HEK293 (cell line): ENCODE measurements around the gene IGBP1.

Source experiments
- BCL11B ChIP-seq: fragments of 450-650 bp; formaldehyde crosslinking; IDR thresholded peaks from 2 replicates; pipeline ENCODE4 v1.5.1; 2016; ENCODE audit warnings: low read depth, missing biosample characterization, missing genetic modification characterization
- GLI2 ChIP-seq: fragments of 450-650 bp; formaldehyde crosslinking; IDR thresholded peaks from 2 replicates; pipeline ENCODE4; 2017; ENCODE audit warnings: missing biosample characterization, missing genetic modification characterization, low read depth, borderline replicate concordance
- GLI4 ChIP-seq: fragments of 450-650 bp; formaldehyde crosslinking; IDR thresholded peaks from 2 replicates; pipeline ENCODE4 v1.5.1; 2016; ENCODE audit warnings: missing biosample characterization, missing genetic modification characterization
- HIC1 ChIP-seq: fragments of 450-650 bp; formaldehyde crosslinking; IDR thresholded peaks from 2 replicates; pipeline ENCODE4 v1.5.1; 2016; ENCODE audit warnings: missing biosample characterization, missing genetic modification characterization
- PBX3 ChIP-seq: sonication (generic); formaldehyde crosslinking; IDR thresholded peaks from 2 replicates; pipeline ENCODE4 v1.8.1; 2022; ENCODE audit warnings: mild to moderate bottlenecking, moderate library complexity, missing genetic modification reagents
- PRDM4 ChIP-seq: fragments of 450-650 bp; formaldehyde crosslinking; IDR thresholded peaks from 2 replicates; pipeline ENCODE4 v1.5.1; 2017; ENCODE audit warnings: missing biosample characterization, missing genetic modification characterization
- PRDM6 ChIP-seq: fragments of 450-650 bp; formaldehyde crosslinking; IDR thresholded peaks from 2 replicates; pipeline ENCODE4 v1.5.1; 2017; ENCODE audit warnings: missing biosample characterization, missing genetic modification characterization
- SETDB1 ChIP-seq: IDR thresholded peaks from one replicate; pipeline ENCODE4 v1.6.1; 2017; ENCODE audit warnings: mild to moderate bottlenecking, low read length, moderate library complexity, mixed read lengths; ENCODE audit not compliant: insufficient read length
- SP2 ChIP-seq: fragments of 450-650 bp; formaldehyde crosslinking; IDR thresholded peaks from 2 replicates; pipeline ENCODE4 v1.5.1; 2016; ENCODE audit warnings: missing biosample characterization, missing genetic modification characterization
- ZBTB20 ChIP-seq: fragments of 450-650 bp; formaldehyde crosslinking; IDR thresholded peaks from 2 replicates; pipeline ENCODE4 v1.5.1; 2016; ENCODE audit warnings: missing biosample characterization, missing genetic modification characterization
- ZNF2 ChIP-seq: fragments of 450-650 bp; formaldehyde crosslinking; IDR thresholded peaks from 2 replicates; pipeline ENCODE4 v1.5.1; 2016; ENCODE audit warnings: missing biosample characterization, missing genetic modification characterization
- ZNF223 ChIP-seq: fragments of 450-650 bp; formaldehyde crosslinking; IDR thresholded peaks from 2 replicates; pipeline ENCODE4 v1.5.1; 2016; ENCODE audit warnings: missing biosample characterization, missing genetic modification characterization
- ZNF292 ChIP-seq: fragments of 450-650 bp; formaldehyde crosslinking; IDR thresholded peaks from 2 replicates; pipeline ENCODE4 v1.5.1; 2016; ENCODE audit warnings: low read depth, missing biosample characterization, missing genetic modification characterization, borderline replicate concordance
- ZNF324 ChIP-seq: fragments of 450-650 bp; formaldehyde crosslinking; IDR thresholded peaks from 2 replicates; pipeline ENCODE4 v1.5.1; 2016; ENCODE audit warnings: missing biosample characterization, missing genetic modification characterization
- ZNF423 ChIP-seq: fragments of 450-650 bp; formaldehyde crosslinking; IDR thresholded peaks from 2 replicates; pipeline ENCODE4 v1.5.1; 2016; ENCODE audit warnings: missing biosample characterization, missing genetic modification characterization
- ZNF473 ChIP-seq: fragments of 450-650 bp; formaldehyde crosslinking; IDR thresholded peaks from 2 replicates; pipeline ENCODE4 v1.5.1; 2017; ENCODE audit warnings: missing biosample characterization, missing genetic modification characterization
- ZNF510 ChIP-seq: fragments of 450-650 bp; formaldehyde crosslinking; IDR thresholded peaks from 2 replicates; pipeline ENCODE4 v1.5.1; 2018; ENCODE audit warnings: mild to moderate bottlenecking, missing genetic modification characterization, missing biosample characterization; ENCODE audit not compliant: insufficient replicate concordance
- ZNF513 ChIP-seq: fragments of 450-650 bp; IDR thresholded peaks from 2 replicates; pipeline ENCODE4 v1.5.1; 2018; ENCODE audit warnings: missing biosample characterization, missing genetic modification characterization
- ZNF518A ChIP-seq: fragments of 450-650 bp; formaldehyde crosslinking; conservative IDR thresholded peaks from 2 replicates; pipeline ENCODE4 v1.5.1; 2016; ENCODE audit warnings: low read depth, missing biosample characterization, missing genetic modification characterization
- ZNF555 ChIP-seq: fragments of 450-650 bp; formaldehyde crosslinking; conservative IDR thresholded peaks from 2 replicates; pipeline ENCODE4 v1.5.1; 2017; ENCODE audit warnings: missing biosample characterization, mild to moderate bottlenecking, missing genetic modification characterization, inconsistent platforms
- ZNF558 ChIP-seq: fragments of 450-650 bp; formaldehyde crosslinking; IDR thresholded peaks from 2 replicates; pipeline ENCODE4 v1.5.1; 2016; ENCODE audit warnings: missing biosample characterization, missing genetic modification characterization
- ZNF571 ChIP-seq: fragments of 450-650 bp; formaldehyde crosslinking; IDR thresholded peaks from 2 replicates; pipeline ENCODE4 v1.5.0; 2017; ENCODE audit warnings: missing biosample characterization, missing genetic modification characterization
- ZNF600 ChIP-seq: fragments of 450-650 bp; formaldehyde crosslinking; IDR thresholded peaks from 2 replicates; pipeline ENCODE4 v1.5.1; 2016; ENCODE audit warnings: missing biosample characterization, missing genetic modification characterization
- ZNF660 ChIP-seq: fragments of 450-650 bp; IDR thresholded peaks from 2 replicates; pipeline ENCODE4 v1.5.1; 2018; ENCODE audit warnings: missing biosample characterization, mild to moderate bottlenecking, missing genetic modification characterization
- ZNF776 ChIP-seq: fragments of 450-650 bp; formaldehyde crosslinking; IDR thresholded peaks from 2 replicates; pipeline ENCODE4 v1.5.0; 2017; ENCODE audit warnings: missing biosample characterization, missing genetic modification characterization, borderline replicate concordance

Gene IGBP1

GRCh38 chrX:70133303-70134115 is at the start of gene IGBP1 (continued):
- TF ChIP-seq PRDM4 (tag by site-specific recombination): no peak
- TF ChIP-seq ZNF518A: peak; percentile 89
- TF ChIP-seq PRDM6: no peak
- no peak for TF ChIP-seq ZNF555 (tag by site-specific recombination)
- TF ChIP-seq SETDB1: no peak
- TF ChIP-seq BCL11B (tag by site-specific recombination): no peak
- no peak for TF ChIP-seq ZNF510
- TF ChIP-seq ZNF423: no peak
- TF ChIP-seq ZNF600 (tag by site-specific recombination): 0 out of 2 replicates have a peak, but pooled peaks have one; percentile 37
- TF ChIP-seq ZNF571 (tag by site-specific recombination): no peak
- no peak for TF ChIP-seq HIC1 (tag by site-specific recombination)
- TF ChIP-seq ZNF776 (tag by site-specific recombination): no peak
- TF ChIP-seq SP2 (tag by site-specific recombination): peak; percentile 74
- 0 out of 2 replicates have a peak, but pooled peaks have one; percentile 11 for TF ChIP-seq ZNF660 (tag by site-specific recombination)
- TF ChIP-seq ZNF223: no peak
- TF ChIP-seq ZBTB20 (tag by site-specific recombination): no peak; the same call in 1 of the 2 replicates
- TF ChIP-seq ZNF2 (tag by site-specific recombination): no peak
- 0 out of 2 replicates have a peak, but pooled peaks have one; percentile 55 for TF ChIP-seq PBX3 (CRISPR knock-in tag)
- no peak for TF ChIP-seq GLI2
- TF ChIP-seq GLI4 (tag by site-specific recombination): no peak
- no peak for TF ChIP-seq ZNF558 (tag by site-specific recombination)
- TF ChIP-seq ZNF292 (tag by site-specific recombination): no peak
- no peak for TF ChIP-seq ZNF473 (tag by site-specific recombination)
- no peak for TF ChIP-seq ZNF513
- TF ChIP-seq ZNF324: 0 out of 2 replicates have a peak, but pooled peaks have one; percentile 53
